Measurements from ENCODE around the gene RANBP9.

GRCh38 chr6:13703496-13703895 is 8.1 kb downstream of the RANBP9 start:
- no peak for TF ChIP-seq CTCF (conservative IDR thresholded peaks at IDR 0.05; ENCODE audit: low read depth in 2 of 2)
- TF ChIP-seq REST (IDR thresholded peaks at IDR 0.05; ENCODE audit: unreplicated experiment): no peak
- no peak for TF ChIP-seq EZH2 (IDR thresholded peaks at IDR 0.05; ENCODE audit: low read depth, unreplicated experiment)
- TF ChIP-seq POLR2AphosphoS5 (IDR thresholded peaks at IDR 0.05; ENCODE audit: low read depth): no peak
- TF ChIP-seq CREB1 (CRISPR knock-in tag; IDR thresholded peaks at IDR 0.05; ENCODE audit: low read depth): no peak
- no peak for TF ChIP-seq STAT1 (IDR thresholded peaks at IDR 0.05; ENCODE audit: unreplicated experiment)
- TF ChIP-seq EZH2phosphoT487 (IDR thresholded peaks at IDR 0.05; ENCODE audit: unreplicated experiment): no peak
- TF ChIP-seq JUNB (IDR thresholded peaks at IDR 0.05; ENCODE audit: unreplicated experiment): no peak
- TF ChIP-seq, protein P1, sequence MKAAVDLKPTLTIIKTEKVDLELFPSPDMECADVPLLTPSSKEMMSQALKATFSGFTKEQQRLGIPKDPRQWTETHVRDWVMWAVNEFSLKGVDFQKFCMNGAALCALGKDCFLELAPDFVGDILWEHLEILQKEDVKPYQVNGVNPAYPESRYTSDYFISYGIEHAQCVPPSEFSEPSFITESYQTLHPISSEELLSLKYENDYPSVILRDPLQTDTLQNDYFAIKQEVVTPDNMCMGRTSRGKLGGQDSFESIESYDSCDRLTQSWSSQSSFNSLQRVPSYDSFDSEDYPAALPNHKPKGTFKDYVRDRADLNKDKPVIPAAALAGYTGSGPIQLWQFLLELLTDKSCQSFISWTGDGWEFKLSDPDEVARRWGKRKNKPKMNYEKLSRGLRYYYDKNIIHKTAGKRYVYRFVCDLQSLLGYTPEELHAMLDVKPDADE (IDR thresholded peaks at IDR 0.05): no peak
- TF ChIP-seq NANOG (IDR thresholded peaks at IDR 0.05; ENCODE audit: borderline replicate concordance): no peak
